NCI-H146 treated with DMSO at 0.1 percent for 48 hours (cell line): ENCODE measurements around the gene OR51M1.
"Not testable (repeated sequence)": the region's sequence is repeated elsewhere in the genome, so short reads cannot be mapped to it uniquely, and the experiment has no call there.

Experiments used
- DNase-seq: peaks from one replicate; lab custom pipeline; 2025; ENCODE audit not compliant: unreplicated experiment; lab: John Stamatoyannopoulos, UW

OR51M1 gene

GRCh38 chr11:5383576-5383975 is at the start of gene OR51M1:
OR51M1 (plus strand) TSS chr11:5383812; CDS start chr11:5389399, 5,587 bp downstream.
- DNase-seq, result no peak

DNA sequence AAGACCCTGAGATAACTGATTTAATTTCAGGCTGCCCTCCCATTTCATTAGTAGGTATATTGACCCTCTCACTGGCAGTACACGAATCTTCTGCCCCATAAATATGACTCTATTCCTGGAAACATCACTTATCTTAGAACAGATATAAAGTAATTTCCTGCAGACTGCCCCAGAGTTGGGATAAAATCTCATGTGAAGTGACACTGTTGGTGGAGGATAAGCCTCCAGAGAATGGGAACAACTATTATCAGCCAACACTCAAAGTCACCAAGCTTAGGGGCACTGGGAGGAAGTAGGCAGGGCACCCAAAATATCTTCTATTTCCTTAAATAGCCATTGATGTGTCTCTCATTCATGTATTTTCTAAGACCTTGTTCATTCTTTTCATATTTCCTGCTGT is 48.4 kb upstream of the OR51M1 start:
- DNase-seq, result no peak

GRCh38 chr11:5336331-5336730 is 47.3 kb upstream of the OR51M1 start:
- DNase-seq, result no peak

- DNase-seq, result not testable (repeated sequence)
These were observed 46.4 kb upstream of the OR51M1 start for GRCh38 chr11:5337253-5337652.

- no peak for DNase-seq
These were observed 43.8 kb upstream of the OR51M1 start for GRCh38 chr11:5339771-5340322.

DNA sequence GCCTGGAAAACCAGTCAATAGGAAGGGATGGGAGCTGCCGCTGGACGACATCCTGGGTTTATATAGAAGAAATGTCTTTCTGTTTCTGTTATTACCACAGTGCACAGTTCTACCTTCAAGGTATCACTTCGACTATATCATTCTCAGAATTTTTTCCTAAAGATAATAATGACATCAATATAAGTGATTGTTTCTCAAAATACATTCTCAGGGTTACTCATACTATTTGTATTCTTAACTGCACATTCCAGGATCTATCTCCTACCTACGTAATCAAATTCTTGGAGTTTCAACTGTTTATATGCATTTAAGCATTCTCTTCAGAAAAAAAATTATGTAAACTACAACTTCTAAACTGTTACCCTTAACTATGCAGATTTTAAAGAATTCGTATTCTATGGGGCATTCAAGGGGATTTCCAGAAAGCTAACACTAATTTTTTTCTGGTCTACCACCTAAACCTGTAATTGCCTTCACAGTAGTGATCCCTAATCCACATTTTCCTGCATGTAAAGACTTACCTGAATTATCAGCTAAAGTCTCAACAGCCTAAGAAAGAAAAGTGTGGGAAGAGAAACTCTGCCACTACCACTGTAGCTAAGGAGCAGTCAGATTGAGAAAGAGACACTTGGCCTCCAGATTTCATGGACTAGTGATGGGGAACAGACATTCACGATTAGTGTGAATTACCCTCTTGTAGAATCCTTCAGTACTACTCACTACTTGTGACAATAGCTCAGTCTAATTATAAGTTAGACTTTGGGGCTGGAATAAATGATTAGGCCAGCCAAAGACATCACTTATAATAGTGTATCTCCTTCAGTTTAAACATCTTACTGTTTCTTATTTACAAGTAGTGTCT is 39.9 kb upstream of the OR51M1 start, which contains the start of gene OR51B5:
OR51B5 (minus strand) TSS at position 51 of the 862 bp plus-strand sequence; CDS start at position 51, 0 bp downstream.
- no peak for DNase-seq

- no peak for DNase-seq
These were observed 37.8 kb upstream of the OR51M1 start for GRCh38 chr11:5345831-5346230.

- DNase-seq, result no peak
These were observed 34.9 kb upstream of the OR51M1 start for GRCh38 chr11:5348551-5349194.

- DNase-seq, result no peak
These were observed 34.1 kb upstream of the OR51M1 start for GRCh38 chr11:5349550-5349949.

GRCh38 chr11:5351208-5351607 is 32.4 kb upstream of the OR51M1 start, which contains the start of gene OR51B6:
OR51B6 (plus strand) TSS chr11:5351508; CDS start chr11:5351508, 0 bp downstream.
- no peak for DNase-seq

DNA sequence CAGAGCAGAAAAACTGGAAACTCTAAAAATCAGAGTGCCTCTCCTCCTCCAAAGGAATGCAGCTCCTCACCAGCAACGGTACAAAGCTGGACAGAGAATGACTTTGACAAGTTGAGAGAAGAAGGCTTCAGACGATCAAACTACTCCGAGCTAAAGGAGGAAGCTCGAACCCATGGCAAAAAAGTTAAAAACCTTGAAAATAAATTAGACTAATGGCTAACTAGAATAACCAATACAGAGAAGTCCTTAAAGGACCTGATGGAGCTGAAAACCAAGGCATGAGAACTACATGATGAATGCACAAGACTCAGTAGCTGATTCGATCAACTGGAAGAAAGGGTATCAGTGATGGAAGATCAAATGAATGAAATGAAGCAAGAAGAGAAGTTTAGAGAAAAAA is 27.6 kb upstream of the OR51M1 start:
- DNase-seq, result not testable (repeated sequence)

- DNase-seq, result no peak
These were observed 21.5 kb upstream of the OR51M1 start for GRCh38 chr11:5362017-5362625.

DNA sequence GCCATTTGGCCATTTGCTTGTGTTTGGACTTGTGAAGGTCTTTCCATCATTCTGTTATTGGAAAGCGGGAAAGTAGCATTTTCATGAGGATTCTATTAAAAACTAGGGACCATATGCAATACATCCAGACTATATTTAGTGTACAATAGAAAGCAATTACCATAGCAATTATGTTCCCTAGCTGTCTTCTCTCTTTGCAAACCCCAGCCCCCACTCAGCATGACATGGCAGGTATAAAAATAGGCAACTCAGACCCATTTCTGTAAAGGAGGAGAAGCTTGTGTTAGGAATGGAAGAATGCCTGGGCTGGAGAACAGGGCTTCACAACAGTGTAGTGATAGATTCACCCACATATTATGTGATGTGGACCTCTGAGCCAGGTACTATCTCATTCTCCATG is 19.9 kb upstream of the OR51M1 start:
- no peak for DNase-seq

GRCh38 chr11:5364214-5364613 is 19.4 kb upstream of the OR51M1 start:
- no peak for DNase-seq

- not testable (repeated sequence) for DNase-seq
These were observed 17.2 kb upstream of the OR51M1 start for GRCh38 chr11:5366365-5366764.

DNA sequence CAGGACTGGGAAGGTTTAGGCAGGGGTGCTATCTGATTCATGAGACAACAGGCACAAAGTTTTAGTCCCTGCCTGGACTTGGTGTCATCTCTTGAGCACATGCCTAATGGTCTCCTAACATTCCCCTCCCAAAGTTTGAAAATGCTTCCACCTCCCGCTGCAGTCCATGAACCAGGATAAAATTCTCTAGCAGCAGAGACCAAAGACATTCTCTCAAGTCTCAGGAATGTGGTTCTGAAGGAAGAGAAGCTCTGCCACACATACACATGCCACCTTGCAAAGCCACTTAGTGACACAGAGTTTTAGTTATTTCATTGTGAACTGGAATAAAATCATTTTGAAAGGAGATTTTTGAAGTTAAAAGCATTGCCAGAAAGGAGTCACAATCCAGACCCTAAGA is 16.8 kb upstream of the OR51M1 start:
- no peak for DNase-seq

GRCh38 chr11:5367448-5368074 is 16.1 kb upstream of the OR51M1 start:
- DNase-seq, result no peak

- no peak for DNase-seq
These were observed 15.0 kb upstream of the OR51M1 start for GRCh38 chr11:5368502-5369043.

DNA sequence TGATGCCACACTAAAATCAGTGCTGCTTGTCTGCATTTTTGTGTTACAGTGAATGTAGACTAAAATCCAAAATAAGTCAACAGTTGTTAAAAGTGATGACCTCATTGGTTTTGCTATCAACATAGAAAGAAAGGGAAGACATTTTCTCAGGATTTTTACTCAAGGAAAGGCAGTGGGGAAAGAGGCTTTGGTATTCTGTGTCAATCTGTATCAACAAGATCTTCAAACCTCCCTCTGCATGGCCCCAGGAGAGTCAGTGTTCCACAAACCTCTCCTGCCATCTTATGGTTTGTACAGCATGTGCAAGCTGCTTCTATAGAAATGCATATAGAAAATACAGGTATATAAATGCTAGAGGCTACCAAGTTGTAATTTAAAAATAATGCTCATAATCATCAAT is 13.8 kb upstream of the OR51M1 start:
- DNase-seq, result no peak

- no peak for DNase-seq
These were observed 2.8 kb upstream of the OR51M1 start for GRCh38 chr11:5380740-5381342.
